HG03095 (cell line): ENCODE measurements around the gene ALDH1A1.

ENCODE experiments used
- ATAC-seq: cut with Tn5 transposase; IDR thresholded peaks from one replicate; pipeline ENCODE4 v1.9.1; 2021; ENCODE audit warnings: moderate library complexity; ENCODE audit not compliant: unreplicated experiment

ALDH1A1 gene

GRCh38 chr9:72921888-72922654 lies 30.8 kb downstream of the ALDH1A1 start:
- ATAC-seq = no peak

GRCh38 chr9:72919246-72919945 lies 33.5 kb downstream of the ALDH1A1 start:
- no peak for ATAC-seq

GRCh38 chr9:72917892-72918509 lies 34.9 kb downstream of the ALDH1A1 start:
- ATAC-seq = no peak

- no peak for ATAC-seq
Observed at GRCh38 chr9:72915659-72916058, 37.2 kb downstream of the ALDH1A1 start.

GRCh38 chr9:72914750-72915149 lies 38.1 kb downstream of the ALDH1A1 start:
- ATAC-seq = no peak

GRCh38 chr9:72913382-72914009 lies 39.4 kb downstream of the ALDH1A1 start:
- no peak for ATAC-seq

GRCh38 chr9:72912476-72913381 lies 40.1 kb downstream of the ALDH1A1 start:
- ATAC-seq = no peak

GRCh38 chr9:72911816-72912215 lies 41.0 kb downstream of the ALDH1A1 start:
- ATAC-seq = no peak

- ATAC-seq = no peak
Observed at GRCh38 chr9:72911247-72911775, 41.5 kb downstream of the ALDH1A1 start.

GRCh38 chr9:72909428-72909827 lies 43.4 kb downstream of the ALDH1A1 start:
- no peak for ATAC-seq

- no peak for ATAC-seq
Observed at GRCh38 chr9:72907421-72907820, 45.4 kb downstream of the ALDH1A1 start.

- ATAC-seq = no peak
Observed at GRCh38 chr9:72906810-72907209, 46.0 kb downstream of the ALDH1A1 start.

- ATAC-seq = no peak
Observed at GRCh38 chr9:72905514-72906480, 47.1 kb downstream of the ALDH1A1 start.

GRCh38 chr9:72904267-72905093 lies 48.4 kb downstream of the ALDH1A1 start:
- no peak for ATAC-seq

- no peak for ATAC-seq
Observed at GRCh38 chr9:72903103-72903502, 49.8 kb downstream of the ALDH1A1 start.

- no peak for ATAC-seq
Observed at GRCh38 chr9:72902268-72902667, 50.6 kb downstream of the ALDH1A1 start.

- ATAC-seq = no peak
Observed at GRCh38 chr9:72899734-72900477, 52.9 kb downstream of the ALDH1A1 start.
